GM12891 (cell line): ENCODE measurements around the gene PMF1.

Experiments used
- DNase-seq: peaks from one replicate; pipeline ENCODE4 v3.0.0; 2011; ENCODE audit warnings: low spot score; ENCODE audit not compliant: insufficient read length
- FAIRE-seq: peaks from 2 replicates; lab custom pipeline; 2011; peaks lifted over from hg19 to GRCh38; lab: Jason Lieb, UNC
- PAX5 ChIP-seq: IDR thresholded peaks from 2 replicates; pipeline ENCODE4 v1.6.1; 2011; ENCODE audit warnings: low read length, moderate library complexity, mild to moderate bottlenecking; ENCODE audit not compliant: insufficient read depth, severe bottlenecking
- POLR2A ChIP-seq: IDR thresholded peaks from 2 replicates; pipeline ENCODE4 v1.6.1; 2011; ENCODE audit warnings: low read depth, low read length, control low read depth
- POLR2AphosphoS5 ChIP-seq: IDR thresholded peaks from 2 replicates; pipeline ENCODE4 v1.6.1; 2011; ENCODE audit warnings: low read depth, low read length, control low read depth
- POU2F2 ChIP-seq: IDR thresholded peaks from 2 replicates; pipeline ENCODE4 v1.6.1; 2011; ENCODE audit warnings: low read depth, mild to moderate bottlenecking, control low read depth, low read length, moderate library complexity
- SPI1 ChIP-seq: IDR thresholded peaks from 2 replicates; pipeline ENCODE4 v1.6.1; 2011; ENCODE audit warnings: low read depth, low read length, control low read depth
- TAF1 ChIP-seq: IDR thresholded peaks from 2 replicates; pipeline ENCODE4 v1.6.1; 2011; ENCODE audit warnings: low read depth, low read length, control low read depth

Gene PMF1

DNA sequence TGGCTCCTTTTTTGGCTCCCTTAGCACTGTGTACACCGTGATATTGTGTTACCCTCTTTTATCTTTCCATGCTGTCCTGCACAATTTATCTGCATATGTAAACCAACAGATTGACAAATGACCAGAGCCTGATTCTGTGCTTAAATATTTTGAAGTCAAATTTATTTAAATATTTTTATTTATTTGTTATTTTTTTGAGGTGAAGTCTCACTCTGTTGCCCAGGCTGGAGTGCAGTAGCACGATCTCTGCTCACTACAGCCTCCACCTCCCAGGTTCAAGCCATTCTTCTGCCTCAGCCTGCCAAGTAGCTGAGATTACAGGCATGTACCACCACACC, 12.8 kb downstream of the PMF1 start:
- TF ChIP-seq TAF1 (no peak), POU2F2 (no peak), POLR2A (no peak), PAX5 (no peak), POLR2AphosphoS5 (no peak), SPI1 (no peak)
- DNase-seq (no peak), FAIRE-seq (no peak)

DNA sequence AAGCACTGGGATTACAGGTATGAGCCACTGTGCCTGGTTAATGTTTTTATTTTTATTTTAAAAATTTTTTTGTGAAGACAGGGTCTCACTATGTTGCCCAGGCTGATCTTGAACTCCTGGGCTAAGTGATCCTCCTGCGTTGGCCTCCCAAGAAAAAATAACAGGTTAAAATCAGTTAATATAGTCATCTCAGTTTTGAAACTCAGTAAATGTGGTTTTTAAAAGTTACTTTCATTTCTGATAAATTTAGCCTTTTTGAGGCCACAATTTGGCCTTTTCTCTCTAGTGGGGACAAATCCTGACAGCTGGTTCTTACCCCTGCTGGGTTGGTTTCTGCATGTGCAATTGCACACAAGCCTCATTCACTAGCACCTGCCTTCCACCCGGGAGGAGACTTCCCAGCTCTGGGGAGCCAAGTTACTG, 13.3 kb downstream of the PMF1 start:
- TF ChIP-seq SPI1 = no peak
- TF ChIP-seq TAF1 = no peak
- TF ChIP-seq PAX5 = no peak
- peak; percentile 58; the same call in 1 of the 2 replicates for TF ChIP-seq POU2F2
- TF ChIP-seq POLR2AphosphoS5 = no peak
- no peak for TF ChIP-seq POLR2A
- FAIRE-seq = peak; percentile 60

DNA sequence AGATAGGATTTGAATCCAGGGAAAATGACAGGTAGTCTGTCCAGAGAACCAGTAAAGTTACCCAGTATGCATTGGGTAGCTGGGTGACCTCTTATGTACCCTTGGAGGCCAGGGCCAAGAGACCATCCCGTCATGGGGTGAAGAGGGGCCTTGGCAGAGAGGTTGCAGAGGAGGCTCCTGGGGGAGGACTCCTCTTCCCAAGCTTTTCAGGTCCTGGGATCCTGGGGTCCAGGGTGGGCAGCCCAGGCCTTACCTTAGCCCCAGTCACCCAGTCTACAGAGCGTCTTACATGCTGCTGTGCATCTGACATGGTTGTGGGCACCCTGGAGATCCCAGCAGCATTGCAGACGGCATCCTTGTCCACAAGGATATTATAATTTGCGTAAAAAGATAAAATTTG, 14.0 kb downstream of the PMF1 start:
- FAIRE-seq = no peak
- TF ChIP-seq POLR2AphosphoS5 (no peak), TAF1 (no peak), POU2F2 (0 out of 2 replicates have a peak, but pooled peaks have one; percentile 18), PAX5 (no peak)
- no peak for DNase-seq

More for the DNA sequence above, 13.3 kb downstream of the PMF1 start:
- DNase-seq = peak; percentile 66

DNA sequence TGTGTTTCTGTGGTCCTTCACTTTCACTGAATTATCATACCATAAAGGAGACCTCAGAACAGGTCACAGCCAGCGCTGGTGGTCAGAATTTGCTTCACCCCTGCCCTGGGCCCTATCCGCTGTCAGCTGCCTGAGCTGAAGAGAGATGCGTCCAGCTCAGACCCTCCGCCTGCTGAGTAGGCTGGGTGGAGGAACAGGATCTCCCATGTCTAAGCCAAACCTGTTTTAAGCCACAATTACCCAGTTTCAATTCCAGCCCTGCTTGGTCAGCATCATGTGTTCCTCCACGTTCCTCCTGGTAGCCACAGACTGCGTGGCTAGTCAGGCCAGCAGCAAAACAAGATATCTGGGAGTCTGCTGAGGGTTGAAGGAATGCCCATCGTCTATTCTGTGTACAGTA, 15.7 kb downstream of the PMF1 start:
- TF ChIP-seq TAF1 (no peak), POU2F2 (no peak), PAX5 (no peak), POLR2AphosphoS5 (no peak), POLR2A (no peak), SPI1 (no peak)
- DNase-seq (no peak), FAIRE-seq (no peak)

DNA sequence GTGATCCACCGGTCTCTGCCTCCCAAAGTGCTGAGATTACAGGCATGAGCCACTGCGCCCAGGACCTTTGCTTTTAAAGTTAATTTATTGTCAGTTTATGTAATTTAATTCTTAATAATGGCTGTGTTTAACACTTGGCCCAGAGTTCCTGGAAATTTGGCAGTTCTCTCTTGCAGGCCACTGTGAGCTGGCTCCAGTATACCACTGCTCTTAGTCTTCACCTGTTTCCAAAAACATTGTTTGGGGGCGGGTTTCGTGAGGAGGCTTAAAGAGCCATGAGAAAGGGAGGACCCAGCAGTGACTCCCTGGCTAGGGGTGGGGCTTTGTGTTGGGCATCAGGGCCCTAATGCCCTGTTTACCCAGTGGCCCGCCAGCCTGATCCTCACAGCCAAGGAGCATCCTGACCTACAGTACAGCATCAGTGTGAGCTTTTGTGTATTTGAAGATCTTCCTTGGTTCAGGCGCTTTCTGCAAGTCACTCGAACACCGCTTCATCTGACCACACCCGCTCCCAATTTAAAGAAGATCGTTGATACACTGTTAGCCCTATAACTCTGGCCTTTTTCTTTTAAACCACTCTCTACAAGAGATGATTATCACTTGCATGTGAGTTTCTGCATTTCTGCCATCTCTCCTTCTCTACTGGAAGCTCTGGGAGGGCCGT, 17.1 kb downstream of the PMF1 start:
- TF ChIP-seq TAF1 = no peak
- no peak for TF ChIP-seq POLR2AphosphoS5
- no peak for TF ChIP-seq POU2F2
- no peak for TF ChIP-seq PAX5
- no peak for TF ChIP-seq POLR2A
- no peak for TF ChIP-seq SPI1
- DNase-seq = no peak
- FAIRE-seq = no peak

DNA sequence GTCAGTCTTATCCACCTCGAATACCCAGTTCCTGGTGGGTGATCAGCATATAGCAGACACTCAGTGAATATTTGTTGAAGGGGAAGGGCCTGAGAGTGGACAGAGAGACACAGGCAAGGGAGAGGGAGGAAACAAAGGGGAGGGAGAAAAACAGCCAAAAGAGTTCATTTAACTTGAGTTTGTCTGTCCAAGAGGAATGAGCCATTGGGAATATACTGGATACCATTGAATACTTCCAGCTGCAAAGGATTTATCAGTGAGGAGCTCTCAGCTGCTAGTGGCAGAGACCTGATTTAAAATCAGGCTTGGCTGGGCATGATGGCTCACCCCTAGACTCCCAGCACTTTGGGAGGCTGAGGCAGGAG, 17.6 kb downstream of the PMF1 start:
- no peak for FAIRE-seq
- DNase-seq = no peak
- TF ChIP-seq POLR2A (no peak), POLR2AphosphoS5 (no peak)

DNA sequence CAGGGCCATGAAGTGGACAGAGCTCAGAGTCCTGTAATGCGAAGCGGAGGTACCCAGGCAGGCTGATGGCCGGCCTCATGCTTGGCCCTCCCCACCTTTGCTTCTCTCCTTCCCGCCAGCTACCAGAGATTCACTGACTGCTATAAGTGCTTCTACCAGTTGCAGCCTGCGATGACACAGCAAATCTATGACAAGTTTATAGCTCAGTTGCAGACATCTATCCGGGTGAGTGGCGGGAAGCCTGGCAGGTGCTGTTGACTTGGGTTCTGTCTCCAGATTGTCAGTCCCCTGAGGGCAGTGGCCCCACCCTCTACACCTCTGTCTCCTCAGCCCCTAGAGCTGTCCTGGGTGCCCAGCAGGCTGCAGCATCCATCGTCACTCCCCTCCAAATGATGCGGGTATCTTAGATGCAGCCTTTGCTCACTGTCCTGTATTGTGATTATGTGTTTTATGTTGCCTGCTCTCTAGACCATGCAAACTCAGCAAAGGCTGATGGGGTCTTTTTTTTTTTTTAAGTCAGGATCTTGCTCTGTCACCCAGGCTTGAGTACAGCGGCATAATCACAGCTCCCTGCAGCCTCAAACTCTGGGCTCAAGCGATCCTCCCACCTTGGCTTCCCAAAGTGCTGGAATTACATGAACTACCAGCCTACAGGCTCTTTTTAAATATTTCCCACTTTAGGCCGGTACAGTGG, 19.5 kb downstream of the PMF1 start:
- DNase-seq (no peak), FAIRE-seq (no peak)

DNA sequence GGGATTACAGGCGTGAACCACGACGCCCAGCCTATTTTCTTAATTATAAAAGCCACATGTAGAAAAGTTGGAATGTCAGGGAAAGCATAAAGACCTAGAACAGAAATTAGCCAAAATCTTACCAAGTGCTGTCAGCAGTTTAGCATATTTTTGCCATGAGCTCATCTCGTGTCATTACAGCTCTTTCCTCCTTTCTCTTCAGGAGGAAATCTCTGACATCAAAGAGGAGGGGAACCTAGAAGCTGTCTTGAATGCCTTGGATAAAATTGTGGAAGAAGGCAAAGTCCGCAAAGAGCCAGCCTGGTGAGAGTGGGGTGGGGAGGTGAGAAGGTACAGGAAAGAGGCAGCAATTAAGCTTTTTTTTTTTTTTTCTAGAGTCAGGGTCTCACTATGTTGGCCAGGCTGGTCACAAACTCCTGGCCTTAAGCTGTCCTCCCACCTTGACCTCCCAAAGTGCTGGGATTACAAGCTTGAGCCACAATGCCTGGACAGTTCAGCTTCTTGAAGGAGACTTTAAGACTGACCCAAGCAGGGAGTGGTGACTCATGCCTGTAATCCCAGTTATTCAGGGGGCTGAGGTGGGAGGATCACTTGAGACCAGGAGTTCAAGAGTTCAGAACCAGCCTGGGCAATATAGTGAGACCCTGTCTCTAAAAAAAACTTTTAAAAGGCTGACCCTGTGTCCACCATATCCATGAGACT, 20.8 kb downstream of the PMF1 start:
- no peak for FAIRE-seq
- no peak for DNase-seq
- no peak for TF ChIP-seq POLR2AphosphoS5
- TF ChIP-seq SPI1 = no peak
- no peak for TF ChIP-seq TAF1
- TF ChIP-seq POU2F2 = no peak
- no peak for TF ChIP-seq PAX5
- TF ChIP-seq POLR2A = no peak

More for the DNA sequence above, 19.5 kb downstream of the PMF1 start:
- no peak for TF ChIP-seq POLR2A
- TF ChIP-seq SPI1 = no peak
- TF ChIP-seq PAX5 = no peak
- TF ChIP-seq TAF1 = no peak
- TF ChIP-seq POU2F2 = no peak
- TF ChIP-seq POLR2AphosphoS5 = no peak

DNA sequence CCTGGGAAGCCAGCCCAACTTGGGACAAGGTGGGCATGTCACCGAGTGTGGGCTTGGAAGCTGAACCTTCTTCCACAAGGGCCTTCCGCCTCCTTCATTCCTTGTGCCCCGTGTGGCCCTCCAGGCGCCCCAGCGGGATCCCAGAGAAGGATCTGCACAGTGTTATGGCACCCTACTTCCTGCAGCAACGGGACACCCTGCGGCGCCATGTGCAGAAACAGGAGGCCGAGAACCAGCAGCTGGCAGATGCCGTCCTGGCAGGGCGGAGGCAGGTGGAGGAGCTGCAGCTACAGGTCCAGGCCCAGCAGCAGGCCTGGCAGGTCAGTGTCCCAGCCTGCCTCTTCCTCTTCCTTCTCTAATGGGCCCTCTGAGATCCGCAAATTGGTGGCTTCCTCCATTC, 23.4 kb downstream of the PMF1 start:
- no peak for FAIRE-seq
- DNase-seq = no peak
- TF ChIP-seq POLR2A (no peak), POLR2AphosphoS5 (no peak), POU2F2 (no peak), PAX5 (no peak), SPI1 (no peak), TAF1 (no peak)

DNA sequence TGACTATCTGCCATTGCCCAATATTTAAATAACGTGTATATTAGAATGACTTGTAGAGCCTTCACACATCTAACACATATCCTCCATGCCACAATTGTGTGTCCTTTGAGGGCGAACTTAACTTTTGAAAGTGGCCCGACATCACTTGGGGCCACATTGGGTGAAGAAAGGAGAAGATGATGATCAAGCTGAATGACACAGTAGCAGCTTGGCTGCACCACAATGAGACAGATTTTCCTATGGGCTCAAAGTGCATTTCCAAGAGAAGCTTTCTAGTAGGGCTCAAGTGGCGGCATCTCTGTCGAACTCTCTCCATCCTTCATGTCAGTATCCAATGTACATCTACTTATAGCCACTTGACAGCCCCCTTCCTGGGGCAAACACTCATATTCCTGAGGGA, 25.4 kb downstream of the PMF1 start:
- FAIRE-seq (no peak), DNase-seq (no peak)
- TF ChIP-seq SPI1 (no peak), TAF1 (no peak), POU2F2 (no peak), PAX5 (no peak), POLR2A (no peak), POLR2AphosphoS5 (no peak)
